ENCODE results near the gene ZDHHC14.

ZDHHC14 gene

GRCh38 chr6:157725836-157726235 is 344.8 kb downstream of the ZDHHC14 start:
- TF ChIP-seq CTCF (IDR thresholded peaks at IDR 0.05; ENCODE audit: low read depth, low read length), result no peak
- Histone ChIP-seq H3K27me3 (ENCODE audit: insufficient read depth, low read depth, severe bottlenecking) (no peaks in the 10 kb centered on the region), H3K36me3 (no peaks in the 10 kb centered on the region), H3K27ac (no peak overlapping the region), H3K4me3 (ENCODE audit: low read depth, low read length) (no peak overlapping the region), H3K9me3 (ENCODE audit: severe bottlenecking) (peaks cover 2% of the 10 kb centered on the region)
- DNase-seq, result no peak

GRCh38 chr6:157726892-157727628 is 346.1 kb downstream of the ZDHHC14 start:
- Histone ChIP-seq H3K4me3 (ENCODE audit: low read depth, low read length) (no peak overlapping the region), H3K27ac (no peak overlapping the region), H3K36me3 (no peaks in the 10 kb centered on the region), H3K9me3 (ENCODE audit: severe bottlenecking) (peaks cover 2% of the 10 kb centered on the region), H3K27me3 (ENCODE audit: insufficient read depth, low read depth, severe bottlenecking) (no peaks in the 10 kb centered on the region)
- no peak for DNase-seq
- no peak for TF ChIP-seq CTCF (IDR thresholded peaks at IDR 0.05; ENCODE audit: low read depth, low read length)
